Kidney (tissue), 14 donors: Measurements from ENCODE around the gene CLEC4F. TPM values are rescaled to one million over a fixed set of nuclear protein-coding genes. Genes with fewer than 3 reads are reported as not detected.

Experiments used
- DNase-seq, 5 donors: peaks; one replicate each; pipeline ENCODE4 v3.0.0-alpha.2; 2013 to 2020
- FAIRE-seq: peaks from 2 replicates; lab custom pipeline; 2012; peaks lifted over from hg19 to GRCh38; lab: Jason Lieb, UNC
- H3K27ac ChIP-seq, 2 donors: one replicate each; pipeline ENCODE4 v1.7.0; 2013; ENCODE audit warnings: low read depth in 2 of 2, low read length in 2 of 2, inconsistent platforms in 1 of 2
- H3K27me3 ChIP-seq: one replicate; pipeline ENCODE4 v1.7.1; 2013; ENCODE audit warnings: low read length, inconsistent platforms; ENCODE audit not compliant: control insufficient read depth, insufficient read depth
- H3K36me3 ChIP-seq, 3 donors: one replicate each; pipeline versions ENCODE4 v1.7.0 to v1.7.1; 2013; ENCODE audit warnings: low read length in 3 of 3, control low read depth in 1 of 3, inconsistent platforms in 1 of 3; ENCODE audit not compliant: insufficient read depth in 3 of 3, control insufficient read depth in 2 of 3
- H3K4me1 ChIP-seq, 3 donors: one replicate each; pipeline versions ENCODE4 v1.7.0 to v1.7.1; 2013; ENCODE audit warnings: low read length in 3 of 3, inconsistent platforms in 1 of 3, low read depth in 1 of 3; ENCODE audit not compliant: control insufficient read depth in 2 of 3, insufficient read depth in 2 of 3
- H3K4me3 ChIP-seq, 3 donors: one replicate each; pipeline versions ENCODE4 v1.7.0 to v1.8.1; 2013; ENCODE audit warnings: low read length in 3 of 3, control low read depth in 1 of 3, inconsistent platforms in 1 of 3
- H3K9ac ChIP-seq, 3 donors: one replicate each; pipeline versions ENCODE4 v1.7.0 to v1.7.1; 2013; ENCODE audit warnings: low read length in 3 of 3, control low read depth in 1 of 3, inconsistent platforms in 1 of 3
- H3K9me3 ChIP-seq, 3 donors: one replicate each; pipeline versions ENCODE4 v1.7.0 to v1.7.1; 2013; ENCODE audit warnings: low read length in 3 of 3, control low read depth in 1 of 3, inconsistent platforms in 1 of 3; ENCODE audit not compliant: control insufficient read depth in 2 of 3, insufficient read depth in 1 of 3
- intact Hi-C: fragments of 100-400 bp; cut with DNase I; formaldehyde crosslinking; loops from one replicate; pipeline ENCODE4 v1.11.1; 2022
- polyA plus RNA-seq: library from polyadenylated mRNA; stranded (reverse); fragments of 350-450 nt; fragmentation: Illumina TruSeq; extraction: RNeasy Lipid Tissue Mini Kit (QIAGEN cat#74804); gene quantifications from one replicate; pipeline ENCODE4 v1.2.3, GENCODE V29; 2014; ENCODE audit warnings: low read depth, low replicate concordance; ENCODE audit not compliant: insufficient read depth
- total RNA-seq: library from RNA; stranded (reverse); fragmentation: NEBNext Ultra II Directional; extraction: Animal tissue kit (Norgen Biotek cat#: 25700); gene quantifications from one replicate; pipeline ENCODE4 v1.2.1, GENCODE V29; 2021
- TF ChIP-seq, protein P1 (sequence below): IDR thresholded peaks from 3 replicates; pipeline ENCODE4 v1.5.1; 2012; ENCODE audit warnings: mild to moderate bottlenecking, moderate library complexity, borderline replicate concordance; ENCODE audit not compliant: insufficient read depth; ENCODE audit errors: extremely low read depth
- donor health status: control.
- donor health status: control.
- donor health status: control.
- donor health status: control.
- donor health status: control.
- donor health status: DM: yes; HTN: yes; CAD: no.
- donor health status: Normal renal cell carcinoma (clear cell type).

Gene CLEC4F
- total and polyA plus RNA-seq, 2 donors from 2014 or later = 0.72 TPM; not detected in 1

- TF ChIP-seq, protein P1, sequence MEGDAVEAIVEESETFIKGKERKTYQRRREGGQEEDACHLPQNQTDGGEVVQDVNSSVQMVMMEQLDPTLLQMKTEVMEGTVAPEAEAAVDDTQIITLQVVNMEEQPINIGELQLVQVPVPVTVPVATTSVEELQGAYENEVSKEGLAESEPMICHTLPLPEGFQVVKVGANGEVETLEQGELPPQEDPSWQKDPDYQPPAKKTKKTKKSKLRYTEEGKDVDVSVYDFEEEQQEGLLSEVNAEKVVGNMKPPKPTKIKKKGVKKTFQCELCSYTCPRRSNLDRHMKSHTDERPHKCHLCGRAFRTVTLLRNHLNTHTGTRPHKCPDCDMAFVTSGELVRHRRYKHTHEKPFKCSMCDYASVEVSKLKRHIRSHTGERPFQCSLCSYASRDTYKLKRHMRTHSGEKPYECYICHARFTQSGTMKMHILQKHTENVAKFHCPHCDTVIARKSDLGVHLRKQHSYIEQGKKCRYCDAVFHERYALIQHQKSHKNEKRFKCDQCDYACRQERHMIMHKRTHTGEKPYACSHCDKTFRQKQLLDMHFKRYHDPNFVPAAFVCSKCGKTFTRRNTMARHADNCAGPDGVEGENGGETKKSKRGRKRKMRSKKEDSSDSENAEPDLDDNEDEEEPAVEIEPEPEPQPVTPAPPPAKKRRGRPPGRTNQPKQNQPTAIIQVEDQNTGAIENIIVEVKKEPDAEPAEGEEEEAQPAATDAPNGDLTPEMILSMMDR = no peak
- H3K27ac ChIP-seq = no peak overlapping the region
- intact Hi-C loops = no loop called here
- no peak for DNase-seq
- H3K9me3 ChIP-seq = no peaks in the 10 kb centered on the region
- no peak overlapping the region for H3K4me3 ChIP-seq
- H3K4me1 ChIP-seq = no peaks in the 10 kb centered on the region
- no peaks in the 10 kb centered on the region for H3K27me3 ChIP-seq
- H3K36me3 ChIP-seq = no peaks in the 10 kb centered on the region
- FAIRE-seq = no peak
- no peak overlapping the region for H3K9ac ChIP-seq
These were observed 7.0 kb upstream of the CLEC4F start for GRCh38 chr2:70827388-70827787.

DNA sequence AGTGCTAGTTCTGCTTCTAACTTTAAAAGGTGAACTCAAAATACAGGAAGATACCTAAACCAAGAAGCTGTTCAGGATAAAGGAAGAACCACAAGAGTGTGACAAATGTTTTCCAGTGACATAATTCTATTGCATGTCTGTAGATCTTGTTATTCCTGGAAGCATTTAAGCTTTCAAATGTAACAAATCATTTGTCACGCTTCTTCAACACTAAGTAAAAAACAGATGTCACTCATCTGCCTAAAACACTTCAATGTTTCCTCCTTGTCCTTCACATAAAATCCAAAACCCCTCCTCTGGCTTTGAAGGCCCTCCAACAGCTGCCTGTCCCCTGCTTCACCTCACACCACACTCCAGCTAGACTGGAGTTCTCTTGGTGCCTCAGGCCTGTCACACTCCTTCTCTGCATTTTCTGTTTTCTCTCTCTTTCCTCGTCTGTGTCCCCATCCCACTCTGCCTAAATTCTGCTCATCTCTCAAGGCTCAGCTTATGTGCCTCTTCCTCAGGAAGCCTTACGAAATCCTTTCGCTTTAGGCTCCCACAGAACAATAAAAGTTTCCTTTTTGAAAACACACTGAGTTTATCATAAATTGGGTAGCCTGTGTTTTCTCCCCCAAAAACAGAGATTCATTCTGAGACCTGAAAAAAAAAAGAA lies 6.4 kb upstream of the CLEC4F start:
- FAIRE-seq (no peak), DNase-seq (no peak)
- Histone ChIP-seq H3K36me3 (no peaks in the 10 kb centered on the region), H3K4me1 (no peaks in the 10 kb centered on the region), H3K9ac (no peak overlapping the region), H3K27ac (no peak overlapping the region), H3K4me3 (no peak overlapping the region), H3K9me3 (no peaks in the 10 kb centered on the region), H3K27me3 (no peaks in the 10 kb centered on the region)
- intact Hi-C loops = no loop called here
- TF ChIP-seq, protein P1 = no peak

DNA sequence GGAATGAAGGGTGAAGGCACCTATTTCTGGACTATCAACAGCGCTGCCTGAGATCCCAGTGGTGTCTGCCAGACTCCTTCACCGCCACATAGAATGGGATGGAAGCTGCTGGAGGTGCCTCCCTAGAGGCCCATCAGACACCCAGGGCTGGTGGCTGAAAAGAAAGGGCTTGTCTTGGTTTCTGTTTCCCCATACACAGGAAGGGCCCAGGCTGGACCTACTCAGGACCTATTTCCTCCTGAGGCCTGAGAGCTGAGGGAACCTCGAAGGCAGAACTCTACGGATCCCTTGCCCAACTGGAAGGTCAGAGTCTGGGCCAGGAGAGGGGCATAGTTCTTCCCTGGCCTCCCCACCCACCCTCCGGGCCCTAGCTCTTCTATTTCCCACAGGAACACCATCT lies 2.9 kb upstream of the CLEC4F start:
- no peak overlapping the region for H3K4me3 ChIP-seq
- TF ChIP-seq, protein P1 = no peak
- no peak overlapping the region for H3K27ac ChIP-seq
- no peak overlapping the region for H3K9ac ChIP-seq
- no peaks in the 10 kb centered on the region for H3K9me3 ChIP-seq
- no peaks in the 10 kb centered on the region for H3K36me3 ChIP-seq
- H3K4me1 ChIP-seq = no peaks in the 10 kb centered on the region
- intact Hi-C loops = no loop called here
- H3K27me3 ChIP-seq = no peaks in the 10 kb centered on the region
- no peak for DNase-seq
- no peak for FAIRE-seq

DNA sequence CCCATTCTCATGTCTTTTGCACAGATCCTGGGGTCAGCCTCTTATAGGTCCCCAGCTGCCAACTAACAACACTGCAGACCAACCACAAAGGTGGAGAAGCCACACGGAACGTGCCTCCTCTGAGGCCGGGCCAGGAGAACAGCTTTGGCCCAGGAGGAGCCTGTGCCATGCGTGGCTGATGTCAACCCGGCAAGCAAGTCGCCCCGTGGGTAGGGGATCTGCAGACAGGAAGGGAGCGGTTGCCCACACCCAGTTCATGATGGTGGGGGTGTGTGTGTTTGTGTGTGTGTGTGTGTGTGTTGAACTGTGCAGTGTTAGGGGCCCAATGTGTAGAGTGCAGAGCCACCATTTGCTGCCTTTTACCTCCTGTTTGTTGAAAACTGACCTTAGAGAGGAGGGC lies 2.4 kb upstream of the CLEC4F start:
- Histone ChIP-seq H3K4me3 (no peak overlapping the region), H3K27ac (no peak overlapping the region), H3K36me3 (no peaks in the 10 kb centered on the region), H3K4me1 (no peaks in the 10 kb centered on the region), H3K27me3 (no peaks in the 10 kb centered on the region), H3K9me3 (no peaks in the 10 kb centered on the region), H3K9ac (no peak overlapping the region)
- intact Hi-C loops = no loop called here
- DNase-seq (no peak), FAIRE-seq (no peak)
- TF ChIP-seq, protein P1 = no peak
